WERI-Rb-1 (cell line): Measurements from ENCODE around the gene MINDY3.
A peak's percentile ranks its signal among the peaks of the same experiment; 100 is the strongest.

Experiments
- DNase-seq: peaks from one replicate; pipeline ENCODE4 v3.0.0-alpha.2; 2020
- H3K27ac ChIP-seq: fragments of 250-450 bp; sonication (Bioruptor Pico); 2 replicates; pipeline ENCODE4 v1.5.1; 2020; ENCODE audit warnings: mild to moderate bottlenecking, moderate library complexity
- H3K27me3 ChIP-seq: fragments of 250-450 bp; sonication (Bioruptor Pico); 2 replicates; pipeline ENCODE4 v1.5.1; 2021; ENCODE audit warnings: mild to moderate bottlenecking, low read depth, moderate library complexity; ENCODE audit not compliant: insufficient read depth, severe bottlenecking
- H3K36me3 ChIP-seq: fragments of 250-450 bp; sonication (Bioruptor Pico); 2 replicates; pipeline ENCODE4 v1.5.1; 2020; ENCODE audit warnings: mild to moderate bottlenecking, moderate library complexity
- H3K4me3 ChIP-seq: 2 replicates; pipeline ENCODE4 v1.5.1; 2011; ENCODE audit warnings: low read depth, mild to moderate bottlenecking, control low read depth, low read length
- H3K9me3 ChIP-seq: fragments of 250-450 bp; sonication (Bioruptor Pico); 2 replicates; pipeline ENCODE4 v1.5.1; 2021; ENCODE audit warnings: mild to moderate bottlenecking, moderate library complexity; ENCODE audit not compliant: severe bottlenecking
- CTCF ChIP-seq: IDR thresholded peaks from 2 replicates; pipeline ENCODE4 v1.5.1; 2011; ENCODE audit warnings: low read depth, mild to moderate bottlenecking, control low read depth, inconsistent platforms, low read length

The MINDY3 gene

DNA sequence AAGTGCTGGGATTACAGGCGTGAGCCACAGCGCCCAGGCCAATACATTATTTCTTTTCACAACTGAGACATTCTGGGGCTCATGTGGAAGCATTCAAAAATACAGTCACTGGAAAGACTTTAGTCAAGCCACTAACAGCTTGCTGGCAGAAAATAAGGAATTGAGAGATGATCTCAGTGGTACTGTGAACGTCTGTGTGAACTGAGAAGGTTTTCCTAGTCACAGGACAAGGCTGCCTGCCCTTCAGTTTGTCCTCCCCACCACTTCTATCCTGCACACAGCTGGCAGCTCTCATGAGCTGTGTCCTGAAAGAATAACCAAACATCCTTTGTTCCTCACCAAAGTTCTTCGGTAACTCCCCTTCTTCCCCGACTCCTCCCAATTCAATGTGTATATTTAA, 109.3 kb downstream of the MINDY3 start:
- Histone ChIP-seq H3K27ac (no peak overlapping the region), H3K9me3 (no peaks in the 10 kb centered on the region), H3K27me3 (no peaks in the 10 kb centered on the region), H3K4me3 (no peak overlapping the region), H3K36me3 (no peaks in the 10 kb centered on the region)
- TF ChIP-seq CTCF: no peak
- DNase-seq: no peak

- H3K9me3 ChIP-seq: no peaks in the 10 kb centered on the region
- no peak for TF ChIP-seq CTCF
- no peak overlapping the region for H3K27ac ChIP-seq
- no peak overlapping the region for H3K4me3 ChIP-seq
- H3K36me3 ChIP-seq: no peaks in the 10 kb centered on the region
- H3K27me3 ChIP-seq: no peaks in the 10 kb centered on the region
- no peak for DNase-seq
Measured at GRCh38 chr10:15748126-15748525, 112.2 kb downstream of the MINDY3 start.

DNA sequence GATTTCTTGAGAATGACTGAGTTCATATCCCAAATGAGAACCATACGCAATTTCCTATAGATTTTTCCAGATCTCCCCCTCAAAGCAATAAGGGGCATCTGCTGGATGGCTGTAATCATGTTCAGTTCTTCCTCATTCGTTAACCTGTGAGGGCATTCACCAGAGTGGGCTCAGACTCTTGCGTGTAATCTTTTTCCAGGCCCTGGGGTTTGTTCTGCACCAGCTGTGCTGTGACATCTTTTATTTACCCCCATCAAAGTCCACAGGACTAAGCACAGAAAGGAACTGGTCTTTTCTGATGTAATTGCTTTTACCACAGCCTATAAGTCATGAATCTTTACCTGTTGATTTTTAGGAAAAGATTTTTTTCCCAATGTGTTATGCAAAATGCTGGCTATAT, 112.7 kb downstream of the MINDY3 start:
- TF ChIP-seq CTCF: no peak
- H3K36me3 ChIP-seq: no peaks in the 10 kb centered on the region
- H3K9me3 ChIP-seq: no peaks in the 10 kb centered on the region
- no peak overlapping the region for H3K27ac ChIP-seq
- no peak for DNase-seq
- no peak overlapping the region for H3K4me3 ChIP-seq
- no peaks in the 10 kb centered on the region for H3K27me3 ChIP-seq

DNA sequence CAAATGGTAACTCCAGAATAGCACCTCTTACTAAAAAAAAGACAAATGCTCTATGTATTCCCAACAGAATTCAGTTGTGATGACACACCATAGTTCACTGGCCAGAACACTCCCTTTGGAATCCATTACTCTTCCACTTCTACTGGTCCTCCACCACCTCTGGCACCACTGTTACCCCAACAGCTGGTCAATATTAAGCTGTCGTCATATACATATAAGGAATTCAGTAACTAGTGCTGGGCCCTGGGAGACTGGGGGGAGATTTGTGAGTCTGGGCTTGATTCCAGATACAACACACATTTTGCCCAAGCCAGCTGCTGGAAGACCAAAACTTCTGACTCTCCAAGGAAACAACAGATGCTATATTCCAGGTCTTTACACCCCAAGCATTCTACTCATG, 114.6 kb downstream of the MINDY3 start:
- no peak for DNase-seq
- Histone ChIP-seq H3K4me3 (no peak overlapping the region), H3K27me3 (no peaks in the 10 kb centered on the region), H3K36me3 (no peaks in the 10 kb centered on the region), H3K9me3 (no peaks in the 10 kb centered on the region), H3K27ac (no peak overlapping the region)
- TF ChIP-seq CTCF: no peak

DNA sequence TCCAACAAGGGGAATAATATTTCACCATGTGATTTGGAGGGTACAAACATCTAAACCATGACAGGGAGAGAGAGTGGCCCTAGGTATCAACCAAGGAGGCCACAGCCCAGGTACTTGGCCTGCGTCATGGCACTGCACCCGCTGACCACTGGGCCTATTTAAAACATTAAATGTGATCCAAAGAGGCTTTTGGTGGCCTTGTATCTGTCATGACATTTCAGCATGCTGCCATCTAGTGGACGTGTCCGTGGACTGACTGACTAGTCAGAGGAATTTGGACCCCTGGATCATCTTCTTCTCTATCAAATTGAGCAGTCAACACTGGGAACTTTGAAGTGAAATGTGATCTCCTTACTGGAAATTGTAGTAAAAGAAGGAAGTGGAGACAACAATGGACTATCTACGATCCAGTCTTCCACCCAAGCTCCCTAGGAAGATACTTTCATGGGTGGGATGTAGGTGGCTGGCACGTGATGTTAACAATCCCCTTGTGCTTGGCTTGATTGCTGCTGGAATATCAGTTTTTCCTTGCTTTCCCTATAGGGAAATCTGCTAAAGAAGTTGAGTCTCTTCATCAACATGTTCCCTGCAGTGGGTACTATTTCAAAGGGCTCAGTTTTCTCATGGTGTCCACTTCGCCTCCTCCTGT, 116.0 kb downstream of the MINDY3 start:
- H3K4me3 ChIP-seq: no peak overlapping the region
- H3K27ac ChIP-seq: no peak overlapping the region
- H3K36me3 ChIP-seq: no peaks in the 10 kb centered on the region
- TF ChIP-seq CTCF: peak; percentile 47; the same call in 1 of the 2 replicates
- H3K9me3 ChIP-seq: no peaks in the 10 kb centered on the region
- H3K27me3 ChIP-seq: no peaks in the 10 kb centered on the region
- peak; percentile 60 for DNase-seq

GRCh38 chr10:15743443-15743842, 116.9 kb downstream of the MINDY3 start:
- no peaks in the 10 kb centered on the region for H3K27me3 ChIP-seq
- TF ChIP-seq CTCF: no peak

More at GRCh38 chr10:15743443-15743842, 116.9 kb downstream of the MINDY3 start:
- Histone ChIP-seq H3K36me3 (no peaks in the 10 kb centered on the region), H3K9me3 (no peaks in the 10 kb centered on the region), H3K4me3 (no peak overlapping the region), H3K27ac (no peak overlapping the region)
- DNase-seq: no peak
